Panc1 (cell line): ENCODE measurements around the gene SHISAL2A.

Source experiments
- CTCF ChIP-seq: fragments of 450-650 bp; IDR thresholded peaks from 2 replicates; pipeline ENCODE4 v1.5.1; 2017; ENCODE audit warnings: mild to moderate bottlenecking
- POLR2AphosphoS5 ChIP-seq: IDR thresholded peaks from 2 replicates; pipeline ENCODE4 v1.6.1; 2012; ENCODE audit warnings: mild to moderate bottlenecking, low read depth, low read length, moderate library complexity
- REST ChIP-seq, 2 experiments: IDR thresholded peaks; 2 replicates each; pipeline ENCODE4 v1.6.1; 2011 to 2012; ENCODE audit warnings: low read depth in 2 of 2, control low read depth in 1 of 2, low read length in 1 of 2, mild to moderate bottlenecking in 1 of 2, moderate library complexity in 1 of 2; ENCODE audit not compliant: insufficient read depth in 1 of 2
- SIN3A ChIP-seq: IDR thresholded peaks from 2 replicates; pipeline ENCODE4 v1.6.1; 2012; ENCODE audit warnings: low read depth, mild to moderate bottlenecking, low read length, moderate library complexity, borderline replicate concordance; ENCODE audit not compliant: insufficient read depth

GRCh38 chr1:52595061-52595460 is 37.9 kb upstream of the SHISAL2A start:
- TF ChIP-seq POLR2AphosphoS5, result no peak
- no peak for TF ChIP-seq CTCF
- no peak for TF ChIP-seq REST (IDR thresholded peaks at IDR 0.05; ENCODE audit: insufficient read depth in 1 of 2, low read depth in 2 of 2, low read length in 1 of 2)
- TF ChIP-seq SIN3A, result no peak
